ENCODE measurements around the gene NME7.

Gene NME7

DNA sequence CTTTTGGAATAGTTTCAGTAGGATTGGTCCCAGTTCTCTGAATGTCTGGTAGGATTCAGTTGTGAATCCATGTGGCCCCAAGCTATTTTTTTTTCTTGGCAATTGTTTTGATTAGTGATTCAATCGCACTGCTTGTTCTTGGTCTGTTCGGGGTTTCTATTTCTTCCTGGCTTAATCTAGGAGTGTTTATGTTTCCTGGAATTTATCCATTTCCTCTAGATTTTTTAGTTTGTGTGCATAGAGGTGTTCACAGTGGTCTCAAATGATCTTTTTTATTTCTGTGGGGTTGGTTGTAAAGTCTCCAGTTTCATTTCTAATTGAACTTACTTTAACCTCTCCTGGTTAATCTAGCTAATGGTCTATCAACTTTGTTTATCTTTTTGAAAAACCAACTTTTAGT lies 117.6 kb downstream of the NME7 start:
- no peak overlapping the region for H3K4me3 ChIP-seq (ENCODE audit: low read depth, low read length)
- TF ChIP-seq, protein P1, sequence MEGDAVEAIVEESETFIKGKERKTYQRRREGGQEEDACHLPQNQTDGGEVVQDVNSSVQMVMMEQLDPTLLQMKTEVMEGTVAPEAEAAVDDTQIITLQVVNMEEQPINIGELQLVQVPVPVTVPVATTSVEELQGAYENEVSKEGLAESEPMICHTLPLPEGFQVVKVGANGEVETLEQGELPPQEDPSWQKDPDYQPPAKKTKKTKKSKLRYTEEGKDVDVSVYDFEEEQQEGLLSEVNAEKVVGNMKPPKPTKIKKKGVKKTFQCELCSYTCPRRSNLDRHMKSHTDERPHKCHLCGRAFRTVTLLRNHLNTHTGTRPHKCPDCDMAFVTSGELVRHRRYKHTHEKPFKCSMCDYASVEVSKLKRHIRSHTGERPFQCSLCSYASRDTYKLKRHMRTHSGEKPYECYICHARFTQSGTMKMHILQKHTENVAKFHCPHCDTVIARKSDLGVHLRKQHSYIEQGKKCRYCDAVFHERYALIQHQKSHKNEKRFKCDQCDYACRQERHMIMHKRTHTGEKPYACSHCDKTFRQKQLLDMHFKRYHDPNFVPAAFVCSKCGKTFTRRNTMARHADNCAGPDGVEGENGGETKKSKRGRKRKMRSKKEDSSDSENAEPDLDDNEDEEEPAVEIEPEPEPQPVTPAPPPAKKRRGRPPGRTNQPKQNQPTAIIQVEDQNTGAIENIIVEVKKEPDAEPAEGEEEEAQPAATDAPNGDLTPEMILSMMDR (IDR thresholded peaks at IDR 0.05; ENCODE audit: low read depth, low read length, missing control alignments), result no peak
- in situ Hi-C loops (cut with HindIII; ENCODE audit: low sequenced_read_pairs), result no loop called here
- no peak for DNase-seq (ENCODE audit: low read depth)

DNA sequence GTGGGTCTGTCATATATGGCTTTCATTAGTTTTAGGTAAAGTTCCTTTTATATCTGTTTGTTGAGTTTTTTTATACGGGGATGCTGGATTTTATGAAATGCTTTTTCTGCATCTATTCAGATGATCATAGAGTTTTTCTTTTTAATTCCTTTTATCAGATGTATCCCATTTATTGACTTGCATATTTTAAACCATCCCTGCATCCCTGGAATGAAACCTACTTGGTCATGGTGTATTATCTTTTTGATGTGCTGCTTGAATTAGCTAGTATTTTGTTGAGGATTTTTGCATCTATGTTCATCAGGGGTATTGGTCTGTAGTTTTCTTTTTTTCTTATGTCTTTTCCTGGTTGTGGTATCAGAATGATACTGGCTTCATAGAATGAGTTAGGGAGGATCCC lies 118.0 kb downstream of the NME7 start:
- in situ Hi-C loops (cut with HindIII; ENCODE audit: low sequenced_read_pairs), result no loop called here
- no peak overlapping the region for H3K4me3 ChIP-seq (ENCODE audit: low read depth, low read length)
- TF ChIP-seq, protein P1 (IDR thresholded peaks at IDR 0.05; ENCODE audit: low read depth, low read length, missing control alignments), result no peak
- DNase-seq (ENCODE audit: low read depth), result no peak

DNA sequence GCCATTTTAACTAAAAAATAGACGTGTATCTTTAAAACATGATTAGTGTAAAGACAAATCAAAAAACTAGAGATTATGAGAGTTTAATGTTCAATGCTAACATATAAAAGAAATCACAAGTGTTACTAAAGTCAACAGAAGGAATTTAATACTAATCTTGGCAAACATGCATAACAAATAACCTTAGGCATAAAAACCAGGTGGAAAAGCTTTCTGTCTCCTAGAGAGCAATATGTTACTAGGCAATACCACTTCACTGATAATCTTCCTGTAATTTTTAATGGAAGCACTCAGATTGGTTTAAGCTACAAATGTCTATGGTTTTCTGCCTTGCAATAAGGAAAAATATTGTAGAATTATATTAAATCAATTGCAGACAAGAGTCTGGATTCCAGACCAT lies 121.9 kb downstream of the NME7 start:
- in situ Hi-C loops (cut with HindIII; ENCODE audit: low sequenced_read_pairs), result no loop called here
- no peak overlapping the region for H3K4me3 ChIP-seq (ENCODE audit: low read depth, low read length)
- TF ChIP-seq, protein P1 (IDR thresholded peaks at IDR 0.05; ENCODE audit: low read depth, low read length, missing control alignments), result no peak
- no peak for DNase-seq (ENCODE audit: low read depth)

DNA sequence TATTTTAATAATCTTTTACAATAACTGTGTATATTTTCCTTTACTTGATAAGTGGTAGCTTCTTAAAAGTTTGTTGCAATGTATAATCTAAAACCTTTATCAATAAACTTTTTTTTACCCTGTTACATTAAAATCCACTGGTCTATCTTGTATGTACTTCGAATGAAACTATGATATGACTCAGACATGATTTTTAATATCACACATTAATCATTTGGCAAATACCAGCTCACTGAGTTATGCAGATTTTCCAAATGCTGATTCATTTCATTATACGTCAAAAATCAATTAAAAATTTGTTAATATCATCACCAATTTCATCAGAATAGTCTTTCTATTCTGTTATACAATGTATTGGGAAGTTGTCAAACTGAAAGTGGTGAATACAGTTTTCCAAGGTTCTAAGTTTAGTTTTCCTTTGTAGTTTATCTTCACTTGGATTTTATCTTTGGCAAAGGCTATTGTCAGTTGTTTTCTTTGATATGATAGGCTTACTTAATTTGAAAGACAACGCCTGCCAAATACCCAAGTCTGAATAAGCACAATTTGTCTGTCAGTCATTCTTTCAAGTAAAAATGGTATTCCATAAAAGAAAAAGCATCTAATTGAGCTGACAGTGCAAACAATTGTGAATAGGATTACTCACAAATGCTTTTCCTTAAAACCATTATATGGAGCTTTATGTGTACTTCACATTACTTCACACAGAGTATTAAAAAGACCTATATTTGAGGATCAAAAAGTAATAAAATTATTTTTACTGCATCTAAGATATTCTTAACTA lies 127.0 kb downstream of the NME7 start:
- no peak for DNase-seq (ENCODE audit: low read depth)
- in situ Hi-C loops (cut with HindIII; ENCODE audit: low sequenced_read_pairs), result no loop called here
- TF ChIP-seq, protein P1 (IDR thresholded peaks at IDR 0.05; ENCODE audit: low read depth, low read length, missing control alignments), result no peak
- H3K4me3 ChIP-seq (ENCODE audit: low read depth, low read length), result no peak overlapping the region

DNA sequence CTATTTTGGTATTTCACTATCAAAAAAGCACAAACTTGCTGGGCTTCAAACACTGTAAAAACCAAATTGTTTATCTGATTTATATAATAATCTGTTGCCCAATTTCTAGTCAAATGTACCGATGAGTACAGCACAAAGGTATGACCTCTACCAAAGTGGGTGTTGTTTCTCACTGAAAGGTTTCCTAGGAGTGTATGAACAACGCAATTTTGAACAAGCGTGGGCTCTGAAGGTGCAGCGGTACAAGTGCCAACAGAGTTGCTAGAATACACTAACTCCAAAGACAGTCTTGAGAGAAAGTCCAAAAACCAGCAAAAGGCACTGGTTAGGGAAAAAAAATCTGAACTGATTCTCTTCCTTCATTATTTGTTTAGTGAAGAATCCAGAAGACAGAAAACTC lies 130.7 kb downstream of the NME7 start:
- in situ Hi-C loops (cut with HindIII; ENCODE audit: low sequenced_read_pairs), result no loop called here
- no peak overlapping the region for H3K4me3 ChIP-seq (ENCODE audit: low read depth, low read length)
- TF ChIP-seq, protein P1 (IDR thresholded peaks at IDR 0.05; ENCODE audit: low read depth, low read length, missing control alignments), result no peak
- no peak for DNase-seq (ENCODE audit: low read depth)

DNA sequence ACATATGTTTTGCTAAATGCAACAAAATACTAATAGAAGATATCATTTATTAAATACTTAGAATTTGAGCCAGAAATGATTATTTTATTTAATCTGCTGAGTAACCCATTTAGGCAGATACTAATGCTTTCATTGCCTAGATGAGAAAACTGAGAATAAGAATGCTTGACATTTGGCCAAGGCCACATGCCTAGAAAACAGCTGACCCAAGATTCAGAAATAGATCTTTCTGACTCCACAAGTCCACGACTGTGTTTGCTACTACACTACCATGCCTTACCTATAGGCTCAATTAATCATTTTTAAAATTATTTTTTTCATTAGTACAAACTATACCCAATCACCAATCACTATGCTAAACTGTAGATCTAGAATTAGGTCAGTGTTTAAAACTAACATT lies 131.5 kb downstream of the NME7 start:
- in situ Hi-C loops (cut with HindIII; ENCODE audit: low sequenced_read_pairs), result no loop called here
- DNase-seq (ENCODE audit: low read depth), result no peak
- TF ChIP-seq, protein P1 (IDR thresholded peaks at IDR 0.05; ENCODE audit: low read depth, low read length, missing control alignments), result no peak
- H3K4me3 ChIP-seq (ENCODE audit: low read depth, low read length), result no peak overlapping the region

Data from astrocyte of the cerebellum (primary cell).